ENCODE results near the gene PRKD3.

PRKD3 gene

GRCh38 chr2:37324786-37325624 is at the start of gene PRKD3:
TSS of gene PRKD3 (minus strand) at chr2:37324833. CDS start at chr2:37316524, 8,309 bp downstream.
- Histone ChIP-seq H3K4me1 (ENCODE audit: control insufficient read depth, insufficient read depth, low read length) (peaks cover 4% of the 10 kb centered on the region), H3K4me3 (ENCODE audit: low read depth, low read length) (peak within 1 kb of the TSS; percentile 85), H3K27me3 (ENCODE audit: control insufficient read depth, insufficient read depth, low read length) (peaks cover 21% of the 10 kb centered on the region), H3K9ac (ENCODE audit: low read depth, low read length) (peak within 1 kb of the TSS; percentile 74), H3K36me3 (ENCODE audit: control insufficient read depth, insufficient read depth, low read length) (no peaks in the 10 kb centered on the region), H3K9me3 (ENCODE audit: control insufficient read depth, insufficient read depth, low read length) (no peaks in the 10 kb centered on the region)

GRCh38 chr2:37372000-37372399 is 47.4 kb upstream of the PRKD3 start:
- H3K4me3 ChIP-seq (ENCODE audit: low read depth, low read length), result no peak overlapping the region
- H3K4me1 ChIP-seq (ENCODE audit: control insufficient read depth, insufficient read depth, low read length), result no peaks in the 10 kb centered on the region
- no peaks in the 10 kb centered on the region for H3K27me3 ChIP-seq (ENCODE audit: control insufficient read depth, insufficient read depth, low read length)
- no peaks in the 10 kb centered on the region for H3K9me3 ChIP-seq (ENCODE audit: control insufficient read depth, insufficient read depth, low read length)
- no peaks in the 10 kb centered on the region for H3K36me3 ChIP-seq (ENCODE audit: control insufficient read depth, insufficient read depth, low read length)
- no peak overlapping the region for H3K9ac ChIP-seq (ENCODE audit: low read depth, low read length)

DNA sequence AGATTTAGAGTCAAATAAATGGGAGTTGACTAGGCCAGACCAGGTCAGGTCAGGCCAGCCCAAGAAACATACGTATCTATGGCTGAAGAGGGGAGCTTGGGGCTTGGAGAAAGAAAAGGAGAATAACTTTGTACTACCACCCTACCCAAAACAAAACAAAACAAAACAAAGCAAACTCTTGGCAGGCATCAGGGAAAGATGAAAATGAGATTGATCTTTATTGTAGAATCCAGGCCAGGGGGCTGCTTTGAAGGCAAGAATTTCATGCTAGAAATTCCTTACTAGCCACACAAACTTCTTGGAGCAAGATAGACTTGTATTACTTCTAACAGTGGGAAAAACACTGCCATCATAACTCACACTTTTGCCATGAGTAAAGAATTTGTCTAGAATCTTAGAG is 46.0 kb upstream of the PRKD3 start:
- Histone ChIP-seq H3K9me3 (ENCODE audit: control insufficient read depth, insufficient read depth, low read length) (no peaks in the 10 kb centered on the region), H3K4me3 (ENCODE audit: low read depth, low read length) (no peak overlapping the region), H3K9ac (ENCODE audit: low read depth, low read length) (no peak overlapping the region), H3K36me3 (ENCODE audit: control insufficient read depth, insufficient read depth, low read length) (no peaks in the 10 kb centered on the region), H3K27me3 (ENCODE audit: control insufficient read depth, insufficient read depth, low read length) (no peaks in the 10 kb centered on the region), H3K4me1 (ENCODE audit: control insufficient read depth, insufficient read depth, low read length) (no peaks in the 10 kb centered on the region)

- Histone ChIP-seq H3K9ac (ENCODE audit: low read depth, low read length) (no peak overlapping the region), H3K36me3 (ENCODE audit: control insufficient read depth, insufficient read depth, low read length) (no peaks in the 10 kb centered on the region), H3K4me1 (ENCODE audit: control insufficient read depth, insufficient read depth, low read length) (no peaks in the 10 kb centered on the region), H3K27me3 (ENCODE audit: control insufficient read depth, insufficient read depth, low read length) (no peaks in the 10 kb centered on the region), H3K4me3 (ENCODE audit: low read depth, low read length) (no peak overlapping the region), H3K9me3 (ENCODE audit: control insufficient read depth, insufficient read depth, low read length) (no peaks in the 10 kb centered on the region)
Observed at GRCh38 chr2:37367984-37368383, 43.4 kb upstream of the PRKD3 start.

DNA sequence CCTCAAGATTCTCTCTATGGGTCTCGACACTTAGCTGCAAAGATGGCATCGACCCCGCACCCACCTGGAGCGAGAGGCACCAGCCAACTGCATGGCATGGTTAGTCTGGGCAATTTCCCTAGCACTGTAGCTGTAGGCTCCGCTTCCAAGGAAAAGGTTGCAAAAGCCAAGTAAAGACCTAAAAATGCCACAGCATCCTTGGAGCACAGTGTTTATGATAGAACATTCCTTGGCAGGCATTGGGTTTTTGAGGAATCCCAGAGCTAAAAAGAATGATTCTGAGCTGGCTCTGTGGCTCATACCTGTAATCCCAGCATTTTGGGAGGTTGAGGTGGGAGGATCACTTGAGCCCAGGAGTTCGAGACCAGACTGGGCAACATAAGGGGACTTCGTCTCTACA is 42.7 kb upstream of the PRKD3 start:
- H3K4me1 ChIP-seq (ENCODE audit: control insufficient read depth, insufficient read depth, low read length), result no peaks in the 10 kb centered on the region

GRCh38 chr2:37366773-37367172 is 42.1 kb upstream of the PRKD3 start:
- no peaks in the 10 kb centered on the region for H3K36me3 ChIP-seq (ENCODE audit: control insufficient read depth, insufficient read depth, low read length)
- no peak overlapping the region for H3K4me3 ChIP-seq (ENCODE audit: low read depth, low read length)
- no peaks in the 10 kb centered on the region for H3K27me3 ChIP-seq (ENCODE audit: control insufficient read depth, insufficient read depth, low read length)
- no peak overlapping the region for H3K9ac ChIP-seq (ENCODE audit: low read depth, low read length)
- H3K4me1 ChIP-seq (ENCODE audit: control insufficient read depth, insufficient read depth, low read length), result no peaks in the 10 kb centered on the region
- H3K9me3 ChIP-seq (ENCODE audit: control insufficient read depth, insufficient read depth, low read length), result no peaks in the 10 kb centered on the region

More for the DNA sequence above, 42.7 kb upstream of the PRKD3 start:
- H3K9ac ChIP-seq (ENCODE audit: low read depth, low read length), result no peak overlapping the region
- no peaks in the 10 kb centered on the region for H3K36me3 ChIP-seq (ENCODE audit: control insufficient read depth, insufficient read depth, low read length)
- H3K9me3 ChIP-seq (ENCODE audit: control insufficient read depth, insufficient read depth, low read length), result no peaks in the 10 kb centered on the region
- no peaks in the 10 kb centered on the region for H3K27me3 ChIP-seq (ENCODE audit: control insufficient read depth, insufficient read depth, low read length)
- no peak overlapping the region for H3K4me3 ChIP-seq (ENCODE audit: low read depth, low read length)

GRCh38 chr2:37365669-37366068 is 41.0 kb upstream of the PRKD3 start:
- H3K36me3 ChIP-seq (ENCODE audit: control insufficient read depth, insufficient read depth, low read length), result no peaks in the 10 kb centered on the region
- no peaks in the 10 kb centered on the region for H3K27me3 ChIP-seq (ENCODE audit: control insufficient read depth, insufficient read depth, low read length)
- H3K4me1 ChIP-seq (ENCODE audit: control insufficient read depth, insufficient read depth, low read length), result no peaks in the 10 kb centered on the region
- H3K9ac ChIP-seq (ENCODE audit: low read depth, low read length), result no peak overlapping the region
- no peak overlapping the region for H3K4me3 ChIP-seq (ENCODE audit: low read depth, low read length)
- H3K9me3 ChIP-seq (ENCODE audit: control insufficient read depth, insufficient read depth, low read length), result no peaks in the 10 kb centered on the region

DNA sequence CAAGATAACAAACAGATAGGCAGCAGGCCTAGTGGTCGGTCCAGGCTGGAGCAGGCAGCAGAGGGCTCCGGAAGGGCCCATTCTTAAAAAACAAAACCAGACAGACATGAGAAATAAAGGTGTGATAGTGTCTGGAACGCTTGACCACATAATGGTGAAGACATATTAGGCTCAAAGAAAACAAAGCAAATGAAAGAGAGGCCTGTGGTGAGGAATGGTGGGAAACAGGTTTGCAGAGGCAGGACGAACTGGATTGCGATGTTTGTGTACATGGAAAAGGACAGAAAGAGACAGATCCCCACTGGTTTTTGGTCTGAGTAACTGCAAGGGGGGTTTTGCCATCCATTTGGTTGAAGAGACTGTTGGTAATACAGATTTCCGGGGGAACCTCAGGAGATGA is 39.7 kb upstream of the PRKD3 start:
- no peaks in the 10 kb centered on the region for H3K4me1 ChIP-seq (ENCODE audit: control insufficient read depth, insufficient read depth, low read length)
- no peaks in the 10 kb centered on the region for H3K36me3 ChIP-seq (ENCODE audit: control insufficient read depth, insufficient read depth, low read length)
- no peaks in the 10 kb centered on the region for H3K9me3 ChIP-seq (ENCODE audit: control insufficient read depth, insufficient read depth, low read length)
- H3K9ac ChIP-seq (ENCODE audit: low read depth, low read length), result no peak overlapping the region
- no peaks in the 10 kb centered on the region for H3K27me3 ChIP-seq (ENCODE audit: control insufficient read depth, insufficient read depth, low read length)
- H3K4me3 ChIP-seq (ENCODE audit: low read depth, low read length), result no peak overlapping the region

DNA sequence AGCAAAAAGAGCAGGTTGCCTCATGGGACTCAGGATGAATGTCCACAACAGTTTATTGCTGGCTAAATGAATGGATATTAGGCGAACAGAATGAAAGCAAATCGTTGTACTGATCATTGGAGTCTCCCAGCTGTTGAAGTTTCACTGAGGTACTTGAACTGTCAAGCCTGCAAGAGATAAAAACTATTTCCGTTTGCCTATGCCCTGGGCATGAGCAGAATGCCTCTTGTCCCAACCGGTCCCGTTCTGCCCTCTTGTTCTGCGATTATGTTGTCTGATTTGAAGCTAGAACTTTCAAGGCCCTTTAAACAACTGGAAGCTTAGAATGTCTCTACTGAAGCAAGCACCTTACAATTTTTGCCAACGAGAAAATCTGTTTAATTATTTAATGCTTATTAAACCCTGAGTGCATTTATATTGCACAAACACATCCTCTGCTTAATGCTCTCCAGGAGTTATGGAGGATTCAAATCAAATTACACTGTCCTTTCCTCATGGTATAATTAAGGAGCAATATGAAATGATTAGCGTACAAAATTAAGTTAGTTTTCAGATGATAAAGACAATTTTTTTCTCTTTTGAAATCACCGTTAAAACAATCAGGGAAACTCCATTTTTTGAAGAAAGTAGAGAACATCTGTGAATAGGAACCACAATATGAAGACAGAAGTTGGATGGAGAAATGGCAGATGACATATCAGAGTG is 37.5 kb upstream of the PRKD3 start:
- Histone ChIP-seq H3K27me3 (ENCODE audit: control insufficient read depth, insufficient read depth, low read length) (no peaks in the 10 kb centered on the region), H3K9me3 (ENCODE audit: control insufficient read depth, insufficient read depth, low read length) (no peaks in the 10 kb centered on the region), H3K36me3 (ENCODE audit: control insufficient read depth, insufficient read depth, low read length) (no peaks in the 10 kb centered on the region), H3K4me3 (ENCODE audit: low read depth, low read length) (no peak overlapping the region), H3K4me1 (ENCODE audit: control insufficient read depth, insufficient read depth, low read length) (no peaks in the 10 kb centered on the region), H3K9ac (ENCODE audit: low read depth, low read length) (no peak overlapping the region)

DNA sequence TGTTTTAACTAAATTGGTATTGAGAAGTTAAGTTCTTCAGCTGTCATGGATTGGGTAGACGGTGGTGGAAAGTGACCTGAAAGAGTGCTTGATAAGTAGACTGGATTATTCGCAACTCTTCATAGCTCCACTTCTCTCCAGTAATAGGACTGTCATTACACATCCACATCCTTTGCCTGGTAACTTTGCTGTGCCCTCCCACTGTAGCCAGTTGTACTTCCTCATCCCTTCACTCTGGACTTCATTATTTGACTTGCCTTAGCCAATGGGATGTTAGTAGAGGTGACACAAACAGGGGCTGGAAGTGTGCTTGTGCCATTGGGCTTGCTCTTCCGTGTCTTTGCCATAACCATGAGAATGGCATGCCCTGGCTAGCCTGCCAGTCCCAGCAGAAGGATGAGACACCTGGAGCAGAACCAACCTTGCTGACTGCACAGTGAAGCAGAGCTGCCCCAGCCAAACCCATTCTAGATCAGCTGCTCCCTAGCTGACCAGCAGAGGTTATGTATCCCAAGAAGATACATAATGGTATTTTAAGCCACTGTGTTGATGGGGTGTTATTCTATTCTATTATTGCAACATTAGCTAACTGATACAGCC is 36.7 kb upstream of the PRKD3 start:
- no peaks in the 10 kb centered on the region for H3K36me3 ChIP-seq (ENCODE audit: control insufficient read depth, insufficient read depth, low read length)
- H3K9ac ChIP-seq (ENCODE audit: low read depth, low read length), result no peak overlapping the region
- no peak overlapping the region for H3K4me3 ChIP-seq (ENCODE audit: low read depth, low read length)
- H3K4me1 ChIP-seq (ENCODE audit: control insufficient read depth, insufficient read depth, low read length), result no peaks in the 10 kb centered on the region
- no peaks in the 10 kb centered on the region for H3K27me3 ChIP-seq (ENCODE audit: control insufficient read depth, insufficient read depth, low read length)
- H3K9me3 ChIP-seq (ENCODE audit: control insufficient read depth, insufficient read depth, low read length), result no peaks in the 10 kb centered on the region

- Histone ChIP-seq H3K27me3 (ENCODE audit: control insufficient read depth, insufficient read depth, low read length) (no peaks in the 10 kb centered on the region), H3K36me3 (ENCODE audit: control insufficient read depth, insufficient read depth, low read length) (no peaks in the 10 kb centered on the region), H3K4me3 (ENCODE audit: low read depth, low read length) (no peak overlapping the region), H3K4me1 (ENCODE audit: control insufficient read depth, insufficient read depth, low read length) (no peaks in the 10 kb centered on the region), H3K9ac (ENCODE audit: low read depth, low read length) (no peak overlapping the region), H3K9me3 (ENCODE audit: control insufficient read depth, insufficient read depth, low read length) (no peaks in the 10 kb centered on the region)
Observed at GRCh38 chr2:37358466-37358865, 33.8 kb upstream of the PRKD3 start.

- H3K9me3 ChIP-seq (ENCODE audit: control insufficient read depth, insufficient read depth, low read length), result no peaks in the 10 kb centered on the region
- H3K36me3 ChIP-seq (ENCODE audit: control insufficient read depth, insufficient read depth, low read length), result no peaks in the 10 kb centered on the region
- no peak overlapping the region for H3K4me3 ChIP-seq (ENCODE audit: low read depth, low read length)
- no peaks in the 10 kb centered on the region for H3K27me3 ChIP-seq (ENCODE audit: control insufficient read depth, insufficient read depth, low read length)
- H3K4me1 ChIP-seq (ENCODE audit: control insufficient read depth, insufficient read depth, low read length), result no peaks in the 10 kb centered on the region
- no peak overlapping the region for H3K9ac ChIP-seq (ENCODE audit: low read depth, low read length)
Observed at GRCh38 chr2:37357530-37357929, 32.9 kb upstream of the PRKD3 start.

Measured in iPS-15b (cell line).